Hematopoietic multipotent progenitor cell (in vitro differentiated cells): ENCODE data around the gene IER3. TPM values are rescaled to one million over a fixed set of nuclear protein-coding genes. Genes with fewer than 3 reads are reported as not detected.
A peak's percentile ranks its signal among the peaks of the same experiment; 100 is the strongest.
"Not testable (repeated sequence)": the region's sequence is repeated elsewhere in the genome, so short reads cannot be mapped to it uniquely, and the experiment has no call there.

ENCODE experiments used
- DNase-seq, 3 donors: peaks; one replicate each; pipeline ENCODE4 v3.0.0-alpha.2; 2011 to 2015; ENCODE audit warnings: low read depth in 2 of 3, low spot score in 2 of 3
- total RNA-seq: library from RNA; depleted of rRNA; stranded (reverse); fragments of >200 nt; gene quantifications from one replicate; pipeline ENCODE4 v1.2.3, GENCODE V29; 2012

Gene IER3
- total RNA-seq, 1 donor: 4.3 TPM

GRCh38 chr6:30725713-30726505, 18.4 kb downstream of the IER3 start:
- no peak for DNase-seq

- no peak for DNase-seq
These were observed 19.3 kb downstream of the IER3 start for GRCh38 chr6:30724906-30725667.

GRCh38 chr6:30723843-30724741, 20.3 kb downstream of the IER3 start:
- DNase-seq: not testable (repeated sequence)

- DNase-seq: not testable (repeated sequence)
These were observed 21.0 kb downstream of the IER3 start for GRCh38 chr6:30723159-30723842.

DNA sequence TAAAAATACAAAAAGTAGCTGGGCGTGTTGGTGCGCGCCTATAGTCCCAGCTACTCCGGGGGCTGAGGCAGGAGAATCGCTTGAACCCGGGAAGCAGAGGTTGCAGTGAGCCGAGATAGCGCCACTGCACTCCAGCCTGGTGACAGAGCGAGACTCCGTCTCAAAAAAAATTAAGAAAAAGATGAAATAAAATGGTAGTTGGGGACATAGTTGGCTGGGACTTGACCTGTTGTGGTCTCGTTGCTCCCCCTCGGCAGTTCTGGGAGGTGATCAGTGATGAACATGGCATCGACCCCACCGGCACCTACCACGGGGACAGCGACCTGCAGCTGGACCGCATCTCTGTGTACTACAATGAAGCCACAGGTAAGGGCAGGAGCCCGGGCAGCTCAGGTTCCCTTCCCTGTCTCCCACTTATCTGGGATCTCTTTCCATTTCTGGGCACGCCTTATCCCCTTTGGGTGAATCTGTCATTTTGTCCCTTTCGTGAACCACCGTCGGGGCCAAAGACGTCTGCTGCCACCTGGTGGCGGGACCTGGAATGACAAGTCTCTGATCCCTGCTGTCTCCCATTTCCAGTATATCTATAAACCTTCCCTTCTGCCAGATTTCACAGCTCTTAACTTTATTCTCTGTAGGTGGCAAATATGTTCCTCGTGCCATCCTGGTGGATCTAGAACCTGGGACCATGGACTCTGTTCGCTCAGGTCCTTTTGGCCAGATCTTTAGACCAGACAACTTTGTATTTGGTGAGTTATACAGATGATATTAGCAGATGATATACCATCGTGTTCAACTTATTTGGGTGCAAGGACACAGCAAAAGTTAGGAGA, 21.9 kb downstream of the IER3 start:
- peak; percentile 74 to 87 (median 83) for DNase-seq

DNA sequence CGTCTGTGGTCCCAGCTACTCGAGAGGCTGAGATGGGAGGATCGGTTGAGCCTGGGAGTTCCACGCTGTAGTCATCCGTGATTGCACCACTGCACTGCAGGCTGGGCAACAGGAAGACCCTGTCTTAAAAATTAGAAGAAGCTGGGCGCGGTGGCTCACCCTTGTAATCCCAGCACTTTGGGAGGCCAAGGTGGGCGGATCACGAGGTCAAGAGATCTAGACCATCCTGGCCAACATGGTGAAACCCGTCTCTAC, 22.4 kb downstream of the IER3 start:
- not testable (repeated sequence) for DNase-seq

DNA sequence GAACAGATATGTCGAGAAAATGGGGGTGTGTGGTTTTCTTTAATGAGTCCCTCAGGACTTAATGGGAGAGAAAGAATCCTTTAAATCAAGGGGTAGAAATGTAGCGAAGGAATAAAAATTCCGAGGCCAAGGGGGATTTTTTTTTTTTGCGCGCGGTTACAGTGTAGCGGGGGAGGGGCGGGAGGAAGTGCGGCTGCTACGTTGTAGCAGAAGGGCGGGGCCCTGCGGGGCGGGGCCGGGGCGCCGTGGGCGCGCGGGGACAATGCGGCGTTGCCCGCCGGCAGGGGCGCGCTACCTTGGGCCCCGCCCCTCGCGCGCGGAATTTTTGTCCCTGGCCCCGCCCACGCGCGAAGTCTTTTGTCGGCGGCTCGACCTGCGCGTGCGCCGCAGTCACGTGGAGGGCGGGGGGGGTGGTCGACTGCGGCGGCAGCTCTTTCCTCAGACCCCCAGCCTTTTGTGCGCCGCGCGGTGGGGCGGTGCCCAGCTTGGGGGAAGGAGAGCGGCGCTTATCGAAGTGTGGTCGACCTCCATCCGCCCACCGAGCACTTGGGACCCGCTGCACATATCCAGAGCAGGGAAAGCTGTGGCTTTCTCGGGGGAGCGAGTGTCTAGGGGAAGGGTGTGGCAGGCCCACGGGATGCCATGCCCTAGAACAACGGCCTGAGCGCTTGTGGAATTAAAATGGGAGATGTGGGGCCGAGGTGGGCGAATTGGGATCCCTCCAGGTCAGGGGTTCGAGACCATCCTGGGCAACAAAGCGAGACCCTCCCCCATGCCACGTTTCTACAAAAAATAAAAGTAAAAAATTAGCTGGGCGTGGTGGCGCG, 22.9 kb downstream of the IER3 start:
- DNase-seq: peak; percentile 94 to 96 (median 94)

DNA sequence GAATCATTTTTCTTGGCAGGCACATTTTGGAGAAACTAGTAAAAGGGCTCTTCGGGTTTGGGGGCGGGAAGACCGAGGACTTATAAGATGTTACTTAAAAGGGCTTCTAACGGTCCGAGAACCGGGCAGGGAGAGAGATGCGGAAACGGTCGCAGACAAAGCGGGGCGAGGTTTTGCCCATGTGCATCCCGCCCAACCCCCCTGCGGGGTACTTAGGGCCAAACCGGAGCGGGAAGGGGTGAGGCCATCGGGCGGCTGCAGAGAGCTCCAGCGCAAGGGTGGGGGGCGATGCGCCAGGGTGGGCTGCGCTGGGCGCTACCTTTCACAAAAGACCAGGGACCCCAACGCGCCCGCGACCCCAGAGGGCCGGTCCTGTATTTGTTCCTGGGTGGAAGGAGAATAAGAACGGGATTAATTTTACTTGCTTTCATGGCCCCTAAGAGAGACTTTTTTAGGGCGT, 23.6 kb downstream of the IER3 start:
- peak in 1 of 3 donors; percentile 73 for DNase-seq

- peak; percentile 84 to 98 (median 96) for DNase-seq
These were observed 24.3 kb downstream of the IER3 start, which contains the start of gene TUBB for GRCh38 chr6:30719791-30720737. TSS of gene TUBB (plus strand) at chr6:30720352. CDS start at chr6:30720507, 155 bp downstream.

DNA sequence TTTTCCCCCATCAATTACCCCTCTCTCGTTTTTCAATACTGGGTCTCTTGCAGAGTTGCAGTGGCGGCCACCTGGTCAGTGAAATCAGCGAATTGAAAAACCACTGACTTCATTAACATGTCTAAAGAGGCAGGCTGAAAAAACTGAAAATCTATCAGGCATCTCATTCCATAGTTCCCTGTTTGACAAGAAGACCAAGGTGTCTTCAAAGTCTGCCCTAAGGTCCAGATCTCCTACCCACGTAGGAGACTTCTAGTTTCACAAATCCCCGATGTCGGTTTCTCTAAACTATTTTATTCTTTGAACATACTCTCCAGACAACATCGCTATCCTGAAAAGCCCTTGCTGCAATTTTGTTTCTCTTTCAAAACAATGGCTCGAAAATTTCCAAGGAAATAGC, 25.0 kb downstream of the IER3 start:
- DNase-seq: no peak

GRCh38 chr6:30717845-30718720, 26.3 kb downstream of the IER3 start:
- not testable (repeated sequence) for DNase-seq

DNA sequence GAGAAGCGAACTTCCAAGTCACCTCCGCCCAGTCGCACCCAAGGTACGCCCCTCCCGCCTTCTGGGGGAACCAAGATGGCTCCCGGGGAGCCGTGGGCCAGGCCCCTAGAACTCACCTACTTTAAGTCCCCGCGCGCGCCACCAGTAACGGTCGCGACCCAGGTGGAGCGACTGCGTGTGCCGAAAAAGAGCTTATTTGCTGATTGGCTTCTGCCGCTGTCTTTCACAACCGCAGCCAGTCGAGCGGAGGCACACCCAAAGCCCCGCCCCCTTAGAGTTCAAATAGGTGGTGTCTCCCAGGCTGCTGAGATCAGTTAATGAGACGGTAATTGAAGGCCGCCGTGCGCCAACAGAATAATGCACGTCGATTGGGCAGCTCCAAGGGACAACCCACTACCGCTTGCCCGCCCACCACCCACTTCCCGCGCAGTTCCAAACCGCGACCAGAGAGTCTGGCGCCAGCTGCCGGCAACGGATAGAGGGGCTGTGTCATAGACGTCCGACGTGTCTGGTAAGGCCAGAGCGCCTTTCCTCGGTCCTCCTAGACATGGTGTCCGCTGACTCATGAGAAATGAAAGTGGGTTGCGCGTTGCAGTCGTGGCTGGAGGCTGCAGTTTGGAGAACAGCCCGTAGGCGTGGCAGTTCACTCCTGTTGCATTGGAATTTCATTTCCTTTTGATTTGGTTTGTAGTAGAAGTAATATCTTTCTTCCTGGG, 27.1 kb downstream of the IER3 start, which contains the start of gene MDC1:
TSS of gene MDC1 (minus strand) at position 153 of the 716 bp plus-strand sequence. CDS start 2,106 bp downstream, outside the sequence.
- DNase-seq: peak; percentile 95 to 100 (median 100)

DNA sequence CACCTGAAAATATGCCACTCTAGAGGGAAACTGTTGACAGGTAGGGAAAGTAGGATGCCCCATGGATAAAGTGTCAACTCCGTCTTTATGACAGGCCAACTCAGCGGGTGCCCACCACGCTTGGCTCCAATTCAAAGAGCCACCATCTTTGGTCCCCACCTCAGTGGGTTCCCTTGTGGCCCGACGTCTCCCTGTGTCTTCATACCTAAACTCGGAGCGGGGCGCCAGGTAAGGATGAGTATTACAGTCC, 27.5 kb downstream of the IER3 start:
- no peak for DNase-seq

GRCh38 chr6:30714263-30714662, 30.1 kb downstream of the IER3 start:
- no peak for DNase-seq

GRCh38 chr6:30712441-30712945, 31.9 kb downstream of the IER3 start:
- no peak for DNase-seq
